SK-N-MC (cell line): ENCODE results near the gene MYH16.
"Not testable (repeated sequence)": the region's sequence is repeated elsewhere in the genome, so short reads cannot be mapped to it uniquely, and the experiment has no call there.

ENCODE experiments used
- EZH2 ChIP-seq: fragments of 200-600 bp; sonication (generic); IDR thresholded peaks from one replicate; pipeline ENCODE4 v1.6.1; 2017; ENCODE audit warnings: antibody characterized with exemption
- POLR2AphosphoS5 ChIP-seq: IDR thresholded peaks from 2 replicates; pipeline ENCODE4 v1.6.1; 2012; ENCODE audit warnings: mild to moderate bottlenecking, low read depth, low read length, borderline replicate concordance

DNA sequence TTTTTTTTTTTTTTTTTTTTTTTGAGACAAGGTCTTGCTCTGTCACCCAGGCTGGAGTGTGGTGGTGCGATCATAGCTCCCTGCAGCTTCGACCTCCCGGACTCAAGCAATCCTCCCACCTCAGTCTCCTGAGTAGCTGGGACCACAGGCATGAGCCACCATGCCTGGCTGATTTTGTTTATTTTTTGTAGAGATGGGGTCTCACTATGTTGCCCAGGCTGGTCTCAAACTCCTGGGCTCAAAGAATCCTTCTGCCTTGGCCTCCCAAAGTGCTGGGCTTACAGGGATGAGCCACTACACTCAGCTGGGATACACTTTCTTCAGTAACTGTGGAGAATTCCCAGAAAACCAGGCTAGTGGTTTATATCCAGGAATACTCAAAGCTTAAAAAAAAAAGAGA, 78.0 kb downstream of the MYH16 start:
- TF ChIP-seq POLR2AphosphoS5, EZH2: not testable (repeated sequence)
